K562 (cell line): ENCODE measurements around the gene ECI1. TPM values are rescaled to one million over a fixed set of nuclear protein-coding genes. Genes with fewer than 3 reads are reported as not detected.

Source experiments
- ATAC-seq: fragments of 200-7000 bp; cut with Tn5 transposase; 3 replicates; pipeline ENCODE4 v1.9.1; 2020; ENCODE audit warnings: moderate library complexity
- BruUV-seq: library from RNA; stranded (reverse); fragments of 400-500 nt; replicated peaks from 2 replicates; lab custom pipeline; 2021; lab: Mats Ljungman, UMichigan
- CTCF ChIA-PET: fragments of 300-600 bp; formaldehyde crosslinking; extraction: SDS; loops from one replicate; lab custom pipeline; 2021; ENCODE audit warnings: low intra/inter-chr PET ratio; lab: Yijun Ruan, JAX
- POLR2A ChIA-PET: fragments of 300-600, 350-650 bp; sonication (Branson Sonifier 250); formaldehyde crosslinking; extraction: SDS; loops from one replicate; lab custom pipeline; 2021; ENCODE audit warnings: antibody characterized with exemption, inconsistent platforms; lab: Yijun Ruan, JAX
- DNase-seq, 4 experiments: peaks; one replicate each; pipeline versions ENCODE4 v3.0.0 to v3.0.0-alpha.2; 2011 to 2018; ENCODE audit warnings: low spot score in 3 of 4, mixed read lengths in 3 of 4; ENCODE audit errors: extremely low read depth in 1 of 4
- FAIRE-seq: peaks from 2 replicates; lab custom pipeline; 2011; peaks lifted over from hg19 to GRCh38; lab: Jason Lieb, UNC
- H2AFZ ChIP-seq: 2 replicates; pipeline ENCODE4 v1.6.0; 2011; ENCODE audit warnings: low read depth, low read length, control low read depth, inconsistent platforms
- H3K27ac ChIP-seq: fragments of 200-600 bp; 3 replicates; pipeline ENCODE4 v1.8.0; 2011; ENCODE audit warnings: low read depth, mild to moderate bottlenecking, control low read depth, inconsistent platforms, low read length, moderate library complexity, mixed read lengths; ENCODE audit errors: extremely low read depth
- H3K27me3 ChIP-seq, 2 experiments: fragments of 300-600 bp in 1 of 2; 2 replicates in 1 of 2; 3 replicates in 1 of 2; pipeline versions ENCODE4 v1.6.0 to v1.8.0; 2011; ENCODE audit warnings: inconsistent platforms in 2 of 2, low read length in 2 of 2, mild to moderate bottlenecking in 1 of 2, mixed read lengths in 1 of 2, moderate library complexity in 1 of 2; ENCODE audit not compliant: control insufficient read depth in 2 of 2, insufficient read depth in 2 of 2
- H3K36me3 ChIP-seq: fragments of 300-600 bp; 3 replicates; pipeline ENCODE4 v1.8.0; 2011; ENCODE audit warnings: mild to moderate bottlenecking, low read length, inconsistent platforms; ENCODE audit not compliant: control insufficient read depth, insufficient read depth
- H3K4me1 ChIP-seq, 2 experiments: fragments of 200-600 bp in 1 of 2; replicated peaks in 1 of 2; 2 replicates in 1 of 2; 3 replicates in 1 of 2; pipeline versions ENCODE4 v1.5.1 to v1.8.0; 2011; ENCODE audit warnings: inconsistent platforms in 2 of 2, low read length in 2 of 2, mild to moderate bottlenecking in 1 of 2, mixed read lengths in 1 of 2, moderate library complexity in 1 of 2; ENCODE audit not compliant: control insufficient read depth in 2 of 2, insufficient read depth in 2 of 2
- H3K4me2 ChIP-seq: 2 replicates; pipeline ENCODE4 v1.6.1; 2011; ENCODE audit warnings: low read length, control low read depth, inconsistent platforms, mixed read lengths; ENCODE audit not compliant: insufficient read depth
- H3K4me3 ChIP-seq: fragments of 200-600 bp; sonication (generic), shearing (Covaris generic); 2 replicates; pipeline ENCODE4 v1.5.1; 2016; ENCODE audit warnings: control low read depth, inconsistent platforms
- H3K79me2 ChIP-seq: fragments of 200-600 bp; 3 replicates; pipeline ENCODE4 v1.8.0; 2011; ENCODE audit warnings: low read length, inconsistent platforms; ENCODE audit not compliant: control insufficient read depth, insufficient read depth
- H3K9ac ChIP-seq, 2 experiments: 2 replicates each; pipeline versions ENCODE4 v1.6.0 to v1.6.1; 2011; ENCODE audit warnings: low read depth in 2 of 2, low read length in 2 of 2, control low read depth in 1 of 2, inconsistent platforms in 1 of 2, mild to moderate bottlenecking in 1 of 2, mixed read lengths in 1 of 2; ENCODE audit not compliant: insufficient read depth in 1 of 2
- H3K9me1 ChIP-seq: one replicate; pipeline ENCODE4 v1.6.0; 2011; ENCODE audit warnings: inconsistent platforms, mild to moderate bottlenecking, low read length, moderate library complexity; ENCODE audit not compliant: control insufficient read depth, insufficient read depth
- H3K9me3 ChIP-seq: replicated peaks from 2 replicates; pipeline ENCODE4 v1.5.1; 2011; ENCODE audit warnings: low read depth, low read length, inconsistent platforms; ENCODE audit not compliant: control insufficient read depth, insufficient read depth
- H4K20me1 ChIP-seq: replicated peaks from 2 replicates; pipeline ENCODE4 v1.6.1; 2011; ENCODE audit warnings: low read length, inconsistent platforms, mixed read lengths; ENCODE audit not compliant: control insufficient read depth, insufficient read depth
- POLR2G ChIP-seq: fragments of 200-400 bp; formaldehyde crosslinking; IDR thresholded peaks from 2 replicates; pipeline ENCODE4 v1.6.1; 2017; ENCODE audit warnings: low read depth, mild to moderate bottlenecking, antibody characterized with exemption, low read length, moderate library complexity
- WGBS: fragments of 100-300 bp; shearing (Covaris generic); methylation state at CpG from one replicate; pipeline ENCODE4 v1.1.6; 2016; ENCODE audit warnings: low coverage, mixed read lengths; ENCODE audit not compliant: insufficient coverage; ENCODE audit errors: missing lambda C conversion rate; 5-methylcytosine and 5-hydroxymethylcytosine counted together
- in situ Hi-C: fragments of 300-500 bp; cut with MboI; formaldehyde crosslinking; loops from 4 replicates; pipeline ENCODE4 v1.15.0; 2018; ENCODE audit warnings: inconsistent platforms, mixed read lengths
- intact Hi-C: fragments of 100-400 bp; cut with micrococcal nuclease; formaldehyde crosslinking; loops from 2 replicates; pipeline ENCODE4 v1.14.2; 2022
- polyA plus RNA-seq, 8 experiments: library from polyadenylated mRNA; depleted of rRNA in 4 of 8; stranded (reverse) in 5 of 8; unstranded in 3 of 8; fragments of >200 nt; fragmentation: Nextera tagmentation in 2 of 8; fragmentation: Illumina TruSeq in 1 of 8; extraction: Ambion mirVana in 2 of 8; extraction: Trizol in 1 of 8; gene quantifications; 2 replicates each; pipeline versions ENCODE4 v1.2.1 to v1.2.3, GENCODE V29; 2011 to 2014; ENCODE audit warnings: inconsistent platforms in 1 of 8, missing spikeins in 1 of 8
- total RNA-seq, 7 experiments: library from RNA; depleted of rRNA in 6 of 7; stranded (reverse); fragments of >200 nt in 6 of 7; fragmentation: Illumina TruSeq in 2 of 7; extraction: Trizol in 2 of 7; gene quantifications; 2 replicates each; pipeline versions ENCODE4 v1.2.1 to v1.2.3, GENCODE V29; 2011 to 2021; ENCODE audit warnings: low replicate concordance in 1 of 7
- TF ChIP-seq, protein P1 (sequence below): fragments of 450-650 bp; IDR thresholded peaks from 2 replicates; pipeline ENCODE4 v1.7.1; 2018; ENCODE audit warnings: mild to moderate bottlenecking, low read depth; ENCODE audit not compliant: partially characterized antibody

ECI1 gene
- total and polyA plus RNA-seq, 9 of the 15 experiments (the other 6 are each of a cell fraction or from before 2014, with no cell fraction given): 4.7 to 189 (median 54.0) TPM

DNA sequence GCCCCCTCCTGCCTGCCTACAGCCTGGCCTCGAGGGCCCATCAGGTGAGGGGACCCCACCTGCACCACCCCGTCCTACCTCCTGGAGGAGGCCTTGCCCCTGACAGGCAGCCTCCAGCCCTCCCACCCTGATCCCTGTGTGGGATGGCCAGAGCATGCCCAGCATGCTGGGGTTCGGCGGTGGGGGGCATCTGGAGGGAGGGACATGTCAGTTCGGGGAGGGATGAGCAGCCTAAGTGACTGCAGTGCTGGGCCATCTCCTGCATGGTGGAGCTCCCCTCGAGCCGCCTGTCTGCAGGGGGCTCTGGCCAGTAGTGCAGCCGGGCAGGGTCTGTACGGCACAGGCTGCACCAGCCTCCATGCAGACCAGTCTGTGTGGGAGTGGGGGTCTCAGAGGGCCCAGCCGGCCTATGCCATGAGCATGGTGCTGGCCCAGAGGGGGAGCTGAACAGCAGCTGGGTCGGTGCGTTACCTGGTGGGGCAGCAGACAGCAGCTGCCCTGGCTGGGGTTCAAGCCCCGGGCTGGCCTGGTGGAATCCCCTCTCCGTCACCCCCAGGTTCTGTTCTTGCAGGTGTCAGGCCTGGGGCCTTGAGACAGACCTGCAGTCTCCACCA lies 20.6 kb upstream of the ECI1 start:
- FAIRE-seq (no peak), ATAC-seq (no peak), DNase-seq (no peak)
- no peaks in the 10 kb centered on the region; the same call in 1 of the 2 replicates for H4K20me1 ChIP-seq
- H2AFZ ChIP-seq: no peak overlapping the region
- no TSS peak for BruUV-seq
- H3K4me2 ChIP-seq: no peak overlapping the region
- H3K9me1 ChIP-seq: peaks cover 3% of the 10 kb centered on the region
- H3K4me1 ChIP-seq: peaks cover 7 to 78% of the 10 kb centered on the region in 2 experiments; a peak in 4 of 5 replicates
- TF ChIP-seq POLR2G: peak; percentile 73
- TF ChIP-seq, protein P1, sequence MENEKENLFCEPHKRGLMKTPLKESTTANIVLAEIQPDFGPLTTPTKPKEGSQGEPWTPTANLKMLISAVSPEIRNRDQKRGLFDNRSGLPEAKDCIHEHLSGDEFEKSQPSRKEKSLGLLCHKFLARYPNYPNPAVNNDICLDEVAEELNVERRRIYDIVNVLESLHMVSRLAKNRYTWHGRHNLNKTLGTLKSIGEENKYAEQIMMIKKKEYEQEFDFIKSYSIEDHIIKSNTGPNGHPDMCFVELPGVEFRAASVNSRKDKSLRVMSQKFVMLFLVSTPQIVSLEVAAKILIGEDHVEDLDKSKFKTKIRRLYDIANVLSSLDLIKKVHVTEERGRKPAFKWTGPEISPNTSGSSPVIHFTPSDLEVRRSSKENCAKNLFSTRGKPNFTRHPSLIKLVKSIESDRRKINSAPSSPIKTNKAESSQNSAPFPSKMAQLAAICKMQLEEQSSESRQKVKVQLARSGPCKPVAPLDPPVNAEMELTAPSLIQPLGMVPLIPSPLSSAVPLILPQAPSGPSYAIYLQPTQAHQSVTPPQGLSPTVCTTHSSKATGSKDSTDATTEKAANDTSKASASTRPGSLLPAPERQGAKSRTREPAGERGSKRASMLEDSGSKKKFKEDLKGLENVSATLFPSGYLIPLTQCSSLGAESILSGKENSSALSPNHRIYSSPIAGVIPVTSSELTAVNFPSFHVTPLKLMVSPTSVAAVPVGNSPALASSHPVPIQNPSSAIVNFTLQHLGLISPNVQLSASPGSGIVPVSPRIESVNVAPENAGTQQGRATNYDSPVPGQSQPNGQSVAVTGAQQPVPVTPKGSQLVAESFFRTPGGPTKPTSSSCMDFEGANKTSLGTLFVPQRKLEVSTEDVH: no peak
- H3K27ac ChIP-seq: no peak overlapping the region
- in situ Hi-C loops: no loop called here
- peaks cover 6% of the 10 kb centered on the region; the same call in 1 of the 3 replicates for H3K36me3 ChIP-seq
- no peaks in the 10 kb centered on the region for H3K9me3 ChIP-seq
- ChIA-PET CTCF (no interaction called here), POLR2A (interaction anchor here (1.1 to 1.9 kb wide), 3 partner anchors 8 to 20 kb away, joined by 4 to 8 read pairs (median 6); partner anchors contain the start of gene ECI1)
- WGBS: 92% methylated on average over 6 of the region's 14 CpGs
- intact Hi-C loops: no loop called here
- no peak overlapping the region for H3K4me3 ChIP-seq
- H3K79me2 ChIP-seq: peaks cover 35% of the 10 kb centered on the region
- no peaks in the 10 kb centered on the region for H3K27me3 ChIP-seq
- peak overlapping the region in 1 of 2 experiments; percentile 66; a peak in 2 of 4 replicates for H3K9ac ChIP-seq
